Mononuclear cell (primary cell): ENCODE results near the gene ZNF132. TPM values are rescaled to one million over a fixed set of nuclear protein-coding genes. Genes with fewer than 3 reads are reported as not detected.
A peak's percentile ranks its signal among the peaks of the same experiment; 100 is the strongest.
"Not testable (repeated sequence)": the region's sequence is repeated elsewhere in the genome, so short reads cannot be mapped to it uniquely, and the experiment has no call there.

Source experiments
- H3K27me3 ChIP-seq: 2 replicates; pipeline ENCODE4 v1.6.0; 2011; ENCODE audit warnings: low read length, control low read depth; ENCODE audit not compliant: insufficient read depth
- H3K4me1 ChIP-seq: 2 replicates; pipeline ENCODE4 v1.5.1; 2011; ENCODE audit warnings: mild to moderate bottlenecking, low read length, control low read depth; ENCODE audit not compliant: insufficient read depth
- H3K4me3 ChIP-seq: 2 replicates; pipeline ENCODE4 v1.5.1; 2011; ENCODE audit warnings: mild to moderate bottlenecking, low read length, moderate library complexity
- H3K9me3 ChIP-seq: 2 replicates; pipeline ENCODE4 v1.5.1; 2011; ENCODE audit warnings: low read depth, mild to moderate bottlenecking, control low read depth, low read length
- total RNA-seq: library from RNA; depleted of rRNA; stranded (reverse); fragments of >200 nt; gene quantifications from one replicate; pipeline ENCODE4 v1.2.3, GENCODE V29; 2012

The ZNF132 gene
- total RNA-seq, 1 donor: 1.9 TPM

GRCh38 chr19:58474291-58474996, 34.5 kb upstream of the ZNF132 start:
- no peak overlapping the region for H3K4me3 ChIP-seq
- H3K9me3 ChIP-seq: no peaks in the 10 kb centered on the region
- H3K27me3 ChIP-seq: no peaks in the 10 kb centered on the region
- peaks cover 18% of the 10 kb centered on the region for H3K4me1 ChIP-seq

GRCh38 chr19:58473775-58474174, 33.8 kb upstream of the ZNF132 start:
- no peaks in the 10 kb centered on the region for H3K27me3 ChIP-seq
- H3K9me3 ChIP-seq: no peaks in the 10 kb centered on the region
- H3K4me1 ChIP-seq: peaks cover 18% of the 10 kb centered on the region
- H3K4me3 ChIP-seq: no peak overlapping the region

GRCh38 chr19:58471736-58472135, 31.8 kb upstream of the ZNF132 start:
- Histone ChIP-seq H3K9me3 (no peaks in the 10 kb centered on the region), H3K4me1 (peaks cover 27% of the 10 kb centered on the region), H3K27me3 (no peaks in the 10 kb centered on the region), H3K4me3 (no peak overlapping the region)

- H3K4me3 ChIP-seq, H3K9me3 ChIP-seq, H3K27me3 ChIP-seq: not testable (repeated sequence)
- H3K4me1 ChIP-seq: peaks cover 26% of the 10 kb centered on the region
Measured at GRCh38 chr19:58470837-58471543, 31.0 kb upstream of the ZNF132 start.

GRCh38 chr19:58469241-58470013, 29.5 kb upstream of the ZNF132 start:
- H3K9me3 ChIP-seq: no peaks in the 10 kb centered on the region
- no peak overlapping the region for H3K4me3 ChIP-seq
- H3K4me1 ChIP-seq: peaks cover 17% of the 10 kb centered on the region
- H3K27me3 ChIP-seq: no peaks in the 10 kb centered on the region

- H3K9me3 ChIP-seq: no peaks in the 10 kb centered on the region
- no peak overlapping the region for H3K4me3 ChIP-seq
- H3K4me1 ChIP-seq: peaks cover 17% of the 10 kb centered on the region
- H3K27me3 ChIP-seq: no peaks in the 10 kb centered on the region
Measured at GRCh38 chr19:58468216-58468839, 28.4 kb upstream of the ZNF132 start.

GRCh38 chr19:58466760-58467589, 27.0 kb upstream of the ZNF132 start, which contains the start of gene ZNF324:
ZNF324 (plus strand) TSS chr19:58467080; CDS start chr19:58469186, 2,106 bp downstream.
- Histone ChIP-seq H3K9me3 (no peaks in the 10 kb centered on the region), H3K27me3 (no peaks in the 10 kb centered on the region), H3K4me1 (peaks cover 17% of the 10 kb centered on the region), H3K4me3 (peak within 1 kb of the TSS; percentile 91)

GRCh38 chr19:58466089-58466759, 26.3 kb upstream of the ZNF132 start:
- Histone ChIP-seq H3K9me3 (no peaks in the 10 kb centered on the region), H3K4me3 (peak overlapping the region; percentile 91), H3K4me1 (peaks cover 17% of the 10 kb centered on the region)

GRCh38 chr19:58460039-58460438, 20.1 kb upstream of the ZNF132 start:
- H3K9me3 ChIP-seq: no peaks in the 10 kb centered on the region
- no peak overlapping the region for H3K4me3 ChIP-seq
- H3K27me3 ChIP-seq: no peaks in the 10 kb centered on the region
- H3K4me1 ChIP-seq: no peaks in the 10 kb centered on the region

More at GRCh38 chr19:58466089-58466759, 26.3 kb upstream of the ZNF132 start:
- H3K27me3 ChIP-seq: no peaks in the 10 kb centered on the region

GRCh38 chr19:58456111-58456510, 16.2 kb upstream of the ZNF132 start:
- H3K4me1 ChIP-seq: peaks cover 2% of the 10 kb centered on the region
- no peaks in the 10 kb centered on the region for H3K9me3 ChIP-seq
- H3K4me3 ChIP-seq: no peak overlapping the region
- no peaks in the 10 kb centered on the region for H3K27me3 ChIP-seq

- H3K4me3 ChIP-seq: no peak overlapping the region
- peaks cover 6% of the 10 kb centered on the region for H3K4me1 ChIP-seq
- H3K27me3 ChIP-seq: no peaks in the 10 kb centered on the region
- H3K9me3 ChIP-seq: no peaks in the 10 kb centered on the region
Measured at GRCh38 chr19:58455306-58455705, 15.4 kb upstream of the ZNF132 start.

- Histone ChIP-seq H3K27me3 (peaks cover 3% of the 10 kb centered on the region), H3K9me3 (no peaks in the 10 kb centered on the region), H3K4me3 (no peak overlapping the region), H3K4me1 (peaks cover 6% of the 10 kb centered on the region)
Measured at GRCh38 chr19:58453743-58454142, 13.8 kb upstream of the ZNF132 start.

- Histone ChIP-seq H3K9me3 (no peaks in the 10 kb centered on the region), H3K27me3 (peaks cover 3% of the 10 kb centered on the region), H3K4me1 (peaks cover 6% of the 10 kb centered on the region), H3K4me3 (peak within 1 kb of the TSS; percentile 71)
Measured at GRCh38 chr19:58451358-58452101, 11.6 kb upstream of the ZNF132 start, which contains the start of gene ZNF324B. ZNF324B (plus strand) TSS chr19:58451622; CDS start chr19:58453702, 2,080 bp downstream.
